Measurements from ENCODE around the gene FHIT. TPM values are rescaled to one million over a fixed set of nuclear protein-coding genes. Genes with fewer than 3 reads are reported as not detected.

Gene FHIT
- total and polyA plus RNA-seq, 2 of the 4 experiments (the other 2 are of a cell fraction), result 0.07 TPM; not detected in 1

DNA sequence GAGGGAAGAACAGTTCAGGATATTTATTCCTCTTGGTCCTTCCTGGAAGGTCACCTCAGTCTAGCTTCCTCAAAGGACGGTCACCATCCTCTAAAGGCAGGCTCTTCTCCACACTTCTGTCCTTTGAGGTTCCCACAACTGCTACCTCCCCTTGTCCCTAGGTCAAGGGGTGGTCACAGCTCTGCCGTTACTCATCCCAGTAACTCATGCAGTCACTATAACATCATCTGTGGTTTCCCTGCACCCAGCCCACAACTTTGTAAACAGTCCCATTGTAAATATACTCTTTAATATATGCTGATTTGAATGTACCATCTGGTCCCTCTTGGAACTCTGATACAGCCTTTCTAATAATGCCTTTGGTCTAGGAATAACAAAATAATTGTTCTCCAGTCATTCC is 887.4 kb downstream of the FHIT start:
- H3K18ac ChIP-seq (ENCODE audit: low read depth, low read length), result no peak overlapping the region; the same call in 1 of the 2 replicates
- intact Hi-C loops (cut with micrococcal nuclease) (loop anchor here (2.0 kb wide), 1 partner anchor 909 kb away; no protein-coding TSS in a partner anchor), in situ Hi-C loops (cut with MboI; ENCODE audit: low sequenced_read_pairs) (no loop called here), dilution Hi-C loops (cut with HindIII; ENCODE audit: low sequenced_read_pairs, unreplicated experiment) (no loop called here)
- ATAC-seq (ENCODE audit: low read depth) (peak; percentile 91), DNase-seq (peak; percentile 72)
- peaks cover 14% of the 10 kb centered on the region for H3K27me3 ChIP-seq (ENCODE audit: control insufficient read depth, insufficient read depth, low read length)
- no peak overlapping the region for H4K91ac ChIP-seq (ENCODE audit: insufficient read depth, low read depth, low read length)
- POLR2A ChIA-PET (ENCODE audit: unreplicated experiment), result no interaction called here
- no peak overlapping the region for H3K23ac ChIP-seq (ENCODE audit: low read depth, low read length)
- no peak overlapping the region for H3K9ac ChIP-seq (ENCODE audit: low read depth, low read length)
- no peak overlapping the region for H3K4me2 ChIP-seq (ENCODE audit: low read depth, low read length)
- H3K9me1 ChIP-seq (ENCODE audit: insufficient read depth, low read length), result no peaks in the 10 kb centered on the region
- H3K4me1 ChIP-seq (ENCODE audit: control insufficient read depth, insufficient read depth, low read length), result peaks cover 5% of the 10 kb centered on the region
- H3K14ac ChIP-seq (replicated peaks; ENCODE audit: low read depth, low read length), result no peak overlapping the region
- H2AK5ac ChIP-seq (ENCODE audit: low read depth, low read length), result no peak overlapping the region
- H4K8ac ChIP-seq (ENCODE audit: low read depth in 2 of 2, low read length in 2 of 2), result no peak overlapping the region
- H3K27ac ChIP-seq (ENCODE audit: insufficient read depth, low read length), result no peak overlapping the region
- no TSS peak for BruUV-seq (replicated peaks)
- CTCF ChIA-PET, result no interaction called here
- H3K4ac ChIP-seq (ENCODE audit: low read depth, low read length), result 0 out of 2 replicates have a peak overlapping the region, but pooled peaks have one; percentile 3
- no peak overlapping the region for H3K4me3 ChIP-seq (ENCODE audit: insufficient read depth, low read depth, low read length)
- no peak overlapping the region for H4K5ac ChIP-seq (ENCODE audit: low read depth, low read length)
- H4K20me1 ChIP-seq (ENCODE audit: insufficient read depth, low read length), result no peaks in the 10 kb centered on the region
- H2BK120ac ChIP-seq (ENCODE audit: low read depth, low read length), result no peak overlapping the region
- H2BK20ac ChIP-seq (ENCODE audit: low read depth, low read length), result no peak overlapping the region
- H2AK9ac ChIP-seq (replicated peaks; ENCODE audit: low read depth, low read length, poor library complexity), result no peak overlapping the region
- no CpG with 5 or more reads among the region's 2 CpGs for WGBS, 2 experiments (ENCODE audit: extremely low coverage in 2 of 2, insufficient read length in 1 of 2)
- H2BK15ac ChIP-seq (ENCODE audit: low read depth, low read length), result no peak overlapping the region; the same call in 2 of the 3 replicates
- H3K56ac ChIP-seq (ENCODE audit: extremely low read depth, insufficient read depth, low read length), result no peak overlapping the region
- no peaks in the 10 kb centered on the region for H3K9me3 ChIP-seq (ENCODE audit: control insufficient read depth, insufficient read depth, low read length)
- H2BK5ac ChIP-seq (ENCODE audit: low read depth, low read length, poor library complexity, severe bottlenecking), result no peak overlapping the region
- TF ChIP-seq NFE2L2 (IDR thresholded peaks at IDR 0.05; ENCODE audit: low read depth, low read length) (no peak), BHLHE40 (IDR thresholded peaks at IDR 0.05; ENCODE audit: low read depth, low read length) (no peak), POLR2A (IDR thresholded peaks at IDR 0.05; ENCODE audit: low read depth, low read length) (no peak), FOS (IDR thresholded peaks at IDR 0.05; ENCODE audit: low read depth, low read length) (peak; percentile 43; the same call in 1 of the 2 replicates), SMC3 (IDR thresholded peaks at IDR 0.05; ENCODE audit: low read depth, low read length) (no peak)
- H2AFZ ChIP-seq (replicated peaks; ENCODE audit: low read length, poor library complexity), result no peak overlapping the region
- no peaks in the 10 kb centered on the region for H3K36me3 ChIP-seq (ENCODE audit: control insufficient read depth, insufficient read depth, low read length)
- no peaks in the 10 kb centered on the region for H3K79me1 ChIP-seq (ENCODE audit: low read depth in 1 of 2, low read length in 2 of 2)
